Inflammatory macrophage treated with lipopolysaccharide for 1 hour (primary cell): ENCODE data around the gene ADAM17.
A peak's percentile ranks its signal among the peaks of the same experiment; 100 is the strongest.
"Not testable (repeated sequence)": the region's sequence is repeated elsewhere in the genome, so short reads cannot be mapped to it uniquely, and the experiment has no call there.

Source experiments
- DNase-seq, 2 donors: peaks; one replicate each; pipeline ENCODE4 v3.0.0-alpha.2; 2020 to 2022

Gene ADAM17

GRCh38 chr2:9555297-9556120, at the start of gene ADAM17:
Gene ADAM17 (minus strand): TSS chr2:9555830. CDS start chr2:9555605, 225 bp downstream.
- peak; percentile 96 to 97 for DNase-seq

GRCh38 chr2:9602412-9602811, 46.8 kb upstream of the ADAM17 start:
- DNase-seq = no peak

GRCh38 chr2:9601397-9601796, 45.8 kb upstream of the ADAM17 start:
- DNase-seq = no peak

GRCh38 chr2:9599430-9599829, 43.8 kb upstream of the ADAM17 start:
- DNase-seq = no peak

GRCh38 chr2:9596621-9597311, 41.1 kb upstream of the ADAM17 start:
- DNase-seq = no peak

- DNase-seq = no peak
These were observed 40.1 kb upstream of the ADAM17 start for GRCh38 chr2:9595746-9596145.

- not testable (repeated sequence) for DNase-seq
These were observed 39.6 kb upstream of the ADAM17 start for GRCh38 chr2:9595256-9595655.

GRCh38 chr2:9594366-9595054, 38.9 kb upstream of the ADAM17 start:
- peak; percentile 91 to 99 for DNase-seq

GRCh38 chr2:9593925-9594324, 38.3 kb upstream of the ADAM17 start:
- DNase-seq = peak; percentile 59 to 63

GRCh38 chr2:9592699-9593098, 37.1 kb upstream of the ADAM17 start:
- no peak for DNase-seq

- DNase-seq = no peak
These were observed 35.0 kb upstream of the ADAM17 start for GRCh38 chr2:9590641-9591040.

GRCh38 chr2:9586465-9586864, 30.8 kb upstream of the ADAM17 start:
- DNase-seq = no peak

GRCh38 chr2:9585486-9585885, 29.9 kb upstream of the ADAM17 start:
- DNase-seq = no peak

- not testable (repeated sequence) for DNase-seq
These were observed 29.3 kb upstream of the ADAM17 start for GRCh38 chr2:9584902-9585301.

- no peak for DNase-seq
These were observed 27.0 kb upstream of the ADAM17 start for GRCh38 chr2:9582624-9583023.

GRCh38 chr2:9578467-9579235, 23.0 kb upstream of the ADAM17 start:
- no peak for DNase-seq

- DNase-seq = no peak
These were observed 18.7 kb upstream of the ADAM17 start for GRCh38 chr2:9574331-9574730.

GRCh38 chr2:9573840-9574239, 18.2 kb upstream of the ADAM17 start:
- no peak for DNase-seq

GRCh38 chr2:9573013-9573720, 17.5 kb upstream of the ADAM17 start:
- no peak for DNase-seq

GRCh38 chr2:9570182-9571060, 14.8 kb upstream of the ADAM17 start:
- no peak for DNase-seq
